ENCODE measurements around the gene OR6C4.

- TF ChIP-seq CTCF (IDR thresholded peaks at IDR 0.05) (no peak), POLR2A (IDR thresholded peaks at IDR 0.05) (no peak)
Observed at GRCh38 chr12:55582066-55582465, 32.7 kb downstream of the OR6C4 start.

Data from Peyer's patch (tissue), 4 donors.